ENCODE measurements around the gene RPUSD3. TPM values are rescaled to one million over a fixed set of nuclear protein-coding genes. Genes with fewer than 3 reads are reported as not detected.
"Not testable (repeated sequence)": the region's sequence is repeated elsewhere in the genome, so short reads cannot be mapped to it uniquely, and the experiment has no call there.

RPUSD3 gene
- total RNA-seq, 1 donor from 2014 or later = 43.5 TPM

GRCh38 chr3:9881441-9881840 lies 37.6 kb upstream of the RPUSD3 start:
- no peaks in the 10 kb centered on the region for H3K4me1 Mint-ChIP-seq (ENCODE audit: unreplicated experiment)
- H3K9me3 Mint-ChIP-seq (ENCODE audit: unreplicated experiment) = no peaks in the 10 kb centered on the region
- H3K27me3 Mint-ChIP-seq (ENCODE audit: unreplicated experiment) = peaks cover 2% of the 10 kb centered on the region

DNA sequence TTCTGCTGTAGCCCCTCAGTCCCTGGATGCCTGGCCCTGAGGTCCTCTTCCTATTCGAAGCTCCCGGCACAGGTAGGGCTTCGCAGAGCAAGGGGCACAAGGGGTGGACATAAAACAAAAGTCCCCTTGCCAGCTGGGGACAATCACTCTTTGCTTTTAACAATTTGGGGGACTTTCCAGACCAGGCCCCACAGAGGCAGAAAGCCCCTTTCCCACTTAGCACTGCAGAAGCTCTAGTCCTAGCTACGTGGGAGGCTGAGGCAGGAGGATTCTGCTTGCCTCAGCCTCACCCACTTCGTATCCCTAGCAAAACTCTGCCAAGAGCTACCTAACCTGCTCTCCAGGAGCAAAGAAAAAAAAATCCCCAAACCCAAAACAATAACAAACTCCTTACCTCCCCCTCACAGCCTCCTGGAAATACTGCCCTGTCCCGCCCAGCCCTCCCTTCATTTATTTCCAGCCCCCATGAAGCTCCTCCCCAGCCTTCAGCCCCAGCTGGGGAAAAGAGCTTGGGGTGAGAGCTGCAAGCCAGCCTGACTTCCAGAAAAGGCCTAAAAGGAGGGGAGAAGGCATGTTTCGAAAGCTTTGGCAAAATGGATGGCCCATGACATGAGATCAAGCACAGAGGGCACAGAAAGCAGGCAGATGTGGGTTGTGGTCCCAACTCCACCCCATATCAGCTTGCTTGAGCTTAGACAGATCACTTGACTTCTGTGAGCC lies 36.2 kb upstream of the RPUSD3 start, which contains the start of gene CIDEC:
CIDEC (minus strand) TSS at position 424 of the 720 bp plus-strand sequence. CDS start 1,767 bp downstream, outside the sequence.
- Mint-ChIP-seq H3K4me3 (ENCODE audit: unreplicated experiment) (no peak within 1 kb of the TSS), H3K27me3 (ENCODE audit: unreplicated experiment) (peaks cover 2% of the 10 kb centered on the region)

More at GRCh38 chr3:9881441-9881840, 37.6 kb upstream of the RPUSD3 start:
- H3K27ac Mint-ChIP-seq (ENCODE audit: unreplicated experiment) = no peak overlapping the region
- H3K36me3 Mint-ChIP-seq (ENCODE audit: low read depth, unreplicated experiment) = no peaks in the 10 kb centered on the region
- DNase-seq (ENCODE audit: low spot score) = no peak
- no peak overlapping the region for H3K4me3 Mint-ChIP-seq (ENCODE audit: unreplicated experiment)
- TF ChIP-seq CTCF (IDR thresholded peaks at IDR 0.05; ENCODE audit: unreplicated experiment) = no peak

GRCh38 chr3:9878700-9879099 lies 34.9 kb upstream of the RPUSD3 start:
- H3K27me3 Mint-ChIP-seq (ENCODE audit: unreplicated experiment) = peaks cover 2% of the 10 kb centered on the region
- no peak overlapping the region for H3K4me3 Mint-ChIP-seq (ENCODE audit: unreplicated experiment)
- no peak for TF ChIP-seq CTCF (IDR thresholded peaks at IDR 0.05; ENCODE audit: unreplicated experiment)
- H3K4me1 Mint-ChIP-seq (ENCODE audit: unreplicated experiment) = no peaks in the 10 kb centered on the region
- DNase-seq (ENCODE audit: low spot score) = no peak
- no peaks in the 10 kb centered on the region for H3K9me3 Mint-ChIP-seq (ENCODE audit: unreplicated experiment)
- no peaks in the 10 kb centered on the region for H3K36me3 Mint-ChIP-seq (ENCODE audit: low read depth, unreplicated experiment)
- H3K27ac Mint-ChIP-seq (ENCODE audit: unreplicated experiment) = no peak overlapping the region

More for the DNA sequence above, 36.2 kb upstream of the RPUSD3 start, which contains the start of gene CIDEC:
- no peaks in the 10 kb centered on the region for H3K4me1 Mint-ChIP-seq (ENCODE audit: unreplicated experiment)
- no peaks in the 10 kb centered on the region for H3K36me3 Mint-ChIP-seq (ENCODE audit: low read depth, unreplicated experiment)
- no peak for DNase-seq (ENCODE audit: low spot score)
- TF ChIP-seq CTCF (IDR thresholded peaks at IDR 0.05; ENCODE audit: unreplicated experiment) = no peak
- peak within 1 kb of the TSS; percentile 36 for H3K27ac Mint-ChIP-seq (ENCODE audit: unreplicated experiment)
- no peaks in the 10 kb centered on the region for H3K9me3 Mint-ChIP-seq (ENCODE audit: unreplicated experiment)

GRCh38 chr3:9876991-9877390 lies 33.2 kb upstream of the RPUSD3 start:
- Mint-ChIP-seq H3K4me3 (ENCODE audit: unreplicated experiment) (no peak overlapping the region), H3K4me1 (ENCODE audit: unreplicated experiment) (no peaks in the 10 kb centered on the region), H3K36me3 (ENCODE audit: low read depth, unreplicated experiment) (no peaks in the 10 kb centered on the region), H3K9me3 (ENCODE audit: unreplicated experiment) (no peaks in the 10 kb centered on the region), H3K27me3 (ENCODE audit: unreplicated experiment) (peaks cover 2% of the 10 kb centered on the region), H3K27ac (ENCODE audit: unreplicated experiment) (no peak overlapping the region)
- no peak for TF ChIP-seq CTCF (IDR thresholded peaks at IDR 0.05; ENCODE audit: unreplicated experiment)
- no peak for DNase-seq (ENCODE audit: low spot score)

DNA sequence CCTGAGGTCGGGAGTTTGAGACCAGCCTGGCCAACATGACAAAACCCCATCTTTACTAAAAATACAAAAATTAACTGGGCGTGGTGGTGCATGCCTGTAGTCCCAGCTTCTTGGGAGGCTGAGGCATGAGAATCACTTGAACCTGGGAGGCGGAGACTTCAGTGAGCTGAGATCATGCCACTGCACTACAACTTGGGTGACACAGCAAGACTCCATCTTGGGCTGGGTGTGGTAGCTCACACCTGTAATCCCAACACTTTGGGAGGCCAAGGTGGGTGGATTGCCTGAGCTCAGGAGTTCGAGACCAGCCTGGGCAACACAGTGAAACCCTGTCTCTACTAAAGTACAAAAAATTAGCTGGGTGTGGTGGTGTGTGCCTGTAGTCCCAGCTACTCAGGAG lies 32.4 kb upstream of the RPUSD3 start:
- H3K4me3 Mint-ChIP-seq (ENCODE audit: unreplicated experiment); H3K27ac Mint-ChIP-seq (ENCODE audit: unreplicated experiment); H3K36me3 Mint-ChIP-seq (ENCODE audit: low read depth, unreplicated experiment); H3K9me3 Mint-ChIP-seq (ENCODE audit: unreplicated experiment); DNase-seq (ENCODE audit: low spot score); H3K4me1 Mint-ChIP-seq (ENCODE audit: unreplicated experiment); H3K27me3 Mint-ChIP-seq (ENCODE audit: unreplicated experiment): not testable (repeated sequence)
